HUES64 (cell line): ENCODE data around the gene QRSL1.
A peak's percentile ranks its signal among the peaks of the same experiment; 100 is the strongest.
"Not testable (repeated sequence)": the region's sequence is repeated elsewhere in the genome, so short reads cannot be mapped to it uniquely, and the experiment has no call there.

Source experiments
- H3K27ac ChIP-seq: 2 replicates; pipeline ENCODE4 v1.7.0; 2013; ENCODE audit warnings: low read depth, low read length, inconsistent platforms
- H3K27me3 ChIP-seq: 2 replicates; pipeline ENCODE4 v1.6.1; 2013; ENCODE audit warnings: mild to moderate bottlenecking, low read length; ENCODE audit not compliant: insufficient read depth
- H3K36me3 ChIP-seq: 2 replicates; pipeline ENCODE4 v1.6.1; 2013; ENCODE audit warnings: mild to moderate bottlenecking, low read length; ENCODE audit not compliant: insufficient read depth
- H3K4me1 ChIP-seq: 2 replicates; pipeline ENCODE4 v1.6.1; 2013; ENCODE audit warnings: mild to moderate bottlenecking, low read length, moderate library complexity; ENCODE audit not compliant: insufficient read depth
- H3K4me3 ChIP-seq: 2 replicates; pipeline ENCODE4 v1.5.1; 2013; ENCODE audit warnings: mild to moderate bottlenecking, low read length, moderate library complexity
- H3K9ac ChIP-seq: 2 replicates; pipeline ENCODE4 v1.6.1; 2013; ENCODE audit warnings: mild to moderate bottlenecking, low read depth, low read length
- H3K9me3 ChIP-seq: 2 replicates; pipeline ENCODE4 v1.6.1; 2013; ENCODE audit warnings: low read depth, low read length; ENCODE audit not compliant: insufficient read depth
- WGBS: fragments of 150-250, 120-280 bp; methylation state at CpG from one replicate; pipeline ENCODE4 v1.1.7; 2013; ENCODE audit warnings: missing lambda C conversion rate; 5-methylcytosine and 5-hydroxymethylcytosine counted together

QRSL1 gene

GRCh38 chr6:106626485-106626884 lies 2.9 kb upstream of the QRSL1 start:
- Histone ChIP-seq H3K9me3 (peaks cover 11% of the 10 kb centered on the region), H3K4me3 (no peak overlapping the region), H3K9ac (no peak overlapping the region), H3K36me3 (peaks cover 10% of the 10 kb centered on the region), H3K27me3 (no peaks in the 10 kb centered on the region), H3K27ac (peak overlapping the region; percentile 38; the same call in 1 of the 2 replicates), H3K4me1 (peaks cover 22% of the 10 kb centered on the region)
- WGBS: 63% methylated on average over 2 of the region's 2 CpGs

GRCh38 chr6:106627760-106628159 lies 1.6 kb upstream of the QRSL1 start:
- not testable (repeated sequence) for H3K27ac ChIP-seq, H3K9me3 ChIP-seq, H3K9ac ChIP-seq, H3K4me3 ChIP-seq, H3K36me3 ChIP-seq, H3K27me3 ChIP-seq
- 92% methylated on average over 16 of the region's 16 CpGs for WGBS
- H3K4me1 ChIP-seq: peaks cover 18% of the 10 kb centered on the region

- Histone ChIP-seq H3K27me3 (no peaks in the 10 kb centered on the region), H3K36me3 (no peaks in the 10 kb centered on the region), H3K4me3 (peak overlapping the region; percentile 95), H3K9ac (peak overlapping the region; percentile 82), H3K9me3 (no peaks in the 10 kb centered on the region), H3K27ac (peak overlapping the region; percentile 94; the same call in 1 of the 2 replicates), H3K4me1 (peaks cover 18% of the 10 kb centered on the region)
- 48% methylated on average over 5 of the region's 7 CpGs for WGBS
These were observed 698 bp upstream of the QRSL1 start for GRCh38 chr6:106628658-106629102.

- Histone ChIP-seq H3K9me3 (no peaks in the 10 kb centered on the region), H3K36me3 (no peaks in the 10 kb centered on the region), H3K4me3 (peak overlapping the region; percentile 95), H3K27me3 (no peaks in the 10 kb centered on the region), H3K27ac (peak overlapping the region; percentile 94), H3K9ac (peak overlapping the region; percentile 94), H3K4me1 (peaks cover 18% of the 10 kb centered on the region)
- WGBS: 1% methylated on average over 14 of the region's 14 CpGs
These were observed 433 bp downstream of the QRSL1 start for GRCh38 chr6:106629859-106630163.

GRCh38 chr6:106630366-106630765 lies 988 bp downstream of the QRSL1 start:
- no peaks in the 10 kb centered on the region for H3K27me3 ChIP-seq
- WGBS: 71% methylated on average over 3 of the region's 5 CpGs
- H3K36me3 ChIP-seq: 0 out of 2 replicates have a peak, but pooled peaks cover 2% of the 10 kb centered on the region
- H3K9me3 ChIP-seq: no peaks in the 10 kb centered on the region
- no peak overlapping the region for H3K27ac ChIP-seq
- peaks cover 18% of the 10 kb centered on the region for H3K4me1 ChIP-seq
- peak overlapping the region; percentile 94; the same call in 1 of the 2 replicates for H3K9ac ChIP-seq
- H3K4me3 ChIP-seq: peak overlapping the region; percentile 95

GRCh38 chr6:106631346-106631745 lies 2.0 kb downstream of the QRSL1 start:
- WGBS: 98% methylated on average over 1 of the region's 1 CpG
- Histone ChIP-seq H3K9me3 (no peaks in the 10 kb centered on the region), H3K27me3 (no peaks in the 10 kb centered on the region), H3K36me3 (0 out of 2 replicates have a peak, but pooled peaks cover 2% of the 10 kb centered on the region), H3K4me3 (no peak overlapping the region), H3K9ac (no peak overlapping the region), H3K4me1 (peaks cover 14% of the 10 kb centered on the region), H3K27ac (no peak overlapping the region)

GRCh38 chr6:106634565-106634964 lies 5.2 kb downstream of the QRSL1 start:
- Histone ChIP-seq H3K4me3 (no peak overlapping the region), H3K4me1 (peaks cover 7% of the 10 kb centered on the region), H3K9ac (no peak overlapping the region), H3K9me3 (no peaks in the 10 kb centered on the region), H3K27ac (no peak overlapping the region), H3K27me3 (no peaks in the 10 kb centered on the region), H3K36me3 (0 out of 2 replicates have a peak, but pooled peaks cover 2% of the 10 kb centered on the region)
- WGBS: 95% methylated on average over 5 of the region's 5 CpGs

- H3K9me3 ChIP-seq: no peaks in the 10 kb centered on the region
- WGBS: 91% methylated on average over 6 of the region's 7 CpGs
- no peak overlapping the region for H3K4me3 ChIP-seq
- H3K4me1 ChIP-seq: peaks cover 4% of the 10 kb centered on the region; the same call in 1 of the 2 replicates
- H3K36me3 ChIP-seq: peaks cover 25% of the 10 kb centered on the region
- no peak overlapping the region for H3K27ac ChIP-seq
- H3K27me3 ChIP-seq: no peaks in the 10 kb centered on the region
- no peak overlapping the region for H3K9ac ChIP-seq
These were observed 7.8 kb downstream of the QRSL1 start for GRCh38 chr6:106637051-106637716.

GRCh38 chr6:106637717-106638341 lies 8.5 kb downstream of the QRSL1 start:
- 97% methylated on average over 4 of the region's 6 CpGs for WGBS
- Histone ChIP-seq H3K9me3 (no peaks in the 10 kb centered on the region), H3K4me1 (peaks cover 4% of the 10 kb centered on the region; the same call in 1 of the 2 replicates), H3K9ac (no peak overlapping the region), H3K27me3 (no peaks in the 10 kb centered on the region), H3K4me3 (no peak overlapping the region), H3K36me3 (peaks cover 32% of the 10 kb centered on the region), H3K27ac (no peak overlapping the region)

- H3K27me3 ChIP-seq: no peaks in the 10 kb centered on the region
- H3K36me3 ChIP-seq: peaks cover 50% of the 10 kb centered on the region
- H3K9ac ChIP-seq: no peak overlapping the region
- 98% methylated on average over 4 of the region's 4 CpGs for WGBS
- no peaks in the 10 kb centered on the region for H3K9me3 ChIP-seq
- H3K27ac ChIP-seq: no peak overlapping the region
- peaks cover 4% of the 10 kb centered on the region; the same call in 1 of the 2 replicates for H3K4me1 ChIP-seq
- H3K4me3 ChIP-seq: no peak overlapping the region
These were observed 10.4 kb downstream of the QRSL1 start for GRCh38 chr6:106639812-106640211.

GRCh38 chr6:106642476-106642875 lies 13.1 kb downstream of the QRSL1 start:
- no peak overlapping the region for H3K27ac ChIP-seq
- peaks cover 68% of the 10 kb centered on the region for H3K36me3 ChIP-seq
- no peaks in the 10 kb centered on the region for H3K9me3 ChIP-seq
- H3K27me3 ChIP-seq: no peaks in the 10 kb centered on the region
- no peak overlapping the region for H3K4me3 ChIP-seq
- 94% methylated on average over 4 of the region's 4 CpGs for WGBS
- H3K9ac ChIP-seq: no peak overlapping the region
- no peaks in the 10 kb centered on the region for H3K4me1 ChIP-seq
